ENCODE results near the gene LIPT2.
A peak's percentile ranks its signal among the peaks of the same experiment; 100 is the strongest.
"Not testable (repeated sequence)": the region's sequence is repeated elsewhere in the genome, so short reads cannot be mapped to it uniquely, and the experiment has no call there.

LIPT2 gene

GRCh38 chr11:74492974-74493790 lies at the start of gene LIPT2:
TSS of gene LIPT2 (minus strand) at chr11:74493724. CDS start at chr11:74493703, 21 bp downstream.
- peak; percentile 86 to 98 (median 92) for DNase-seq

- DNase-seq = no peak
Measured at GRCh38 chr11:74541466-74541865, 47.9 kb upstream of the LIPT2 start.

GRCh38 chr11:74540270-74540669 lies 46.7 kb upstream of the LIPT2 start:
- DNase-seq = no peak

GRCh38 chr11:74538680-74539079 lies 45.2 kb upstream of the LIPT2 start:
- DNase-seq = no peak

GRCh38 chr11:74535371-74536160 lies 42.0 kb upstream of the LIPT2 start:
- DNase-seq = no peak

GRCh38 chr11:74534946-74535275 lies 41.4 kb upstream of the LIPT2 start:
- not testable (repeated sequence) for DNase-seq

GRCh38 chr11:74534216-74534945 lies 40.9 kb upstream of the LIPT2 start:
- no peak for DNase-seq

GRCh38 chr11:74533421-74533820 lies 39.9 kb upstream of the LIPT2 start:
- no peak for DNase-seq

GRCh38 chr11:74532501-74533246 lies 39.1 kb upstream of the LIPT2 start:
- DNase-seq = no peak

- no peak for DNase-seq
Measured at GRCh38 chr11:74524978-74525377, 31.5 kb upstream of the LIPT2 start.

- no peak for DNase-seq
Measured at GRCh38 chr11:74524501-74524900, 31.0 kb upstream of the LIPT2 start.

- DNase-seq = no peak
Measured at GRCh38 chr11:74522776-74523175, 29.3 kb upstream of the LIPT2 start.

- DNase-seq = no peak
Measured at GRCh38 chr11:74521666-74522252, 28.2 kb upstream of the LIPT2 start.

GRCh38 chr11:74520927-74521665 lies 27.6 kb upstream of the LIPT2 start:
- no peak for DNase-seq

- no peak for DNase-seq
Measured at GRCh38 chr11:74520316-74520715, 26.8 kb upstream of the LIPT2 start.

GRCh38 chr11:74519710-74520109 lies 26.2 kb upstream of the LIPT2 start:
- DNase-seq = no peak

- DNase-seq = not testable (repeated sequence)
Measured at GRCh38 chr11:74517592-74517991, 24.1 kb upstream of the LIPT2 start.

- no peak for DNase-seq
Measured at GRCh38 chr11:74507582-74507981, 14.1 kb upstream of the LIPT2 start.

GRCh38 chr11:74506823-74507222 lies 13.3 kb upstream of the LIPT2 start:
- no peak for DNase-seq

GRCh38 chr11:74505911-74506310 lies 12.4 kb upstream of the LIPT2 start:
- no peak for DNase-seq

GRCh38 chr11:74504100-74504691 lies 10.7 kb upstream of the LIPT2 start:
- DNase-seq = no peak
